Activated CD4-positive, CD25-positive, alpha-beta regulatory T cell treated with anti-CD3 and anti-CD28 coated beads, Interleukin-2, amount 50 U/mL, for 24 hours (primary cell): ENCODE results near the gene OTUD7B.
"Not testable (repeated sequence)": the region's sequence is repeated elsewhere in the genome, so short reads cannot be mapped to it uniquely, and the experiment has no call there.

Source experiments
- ATAC-seq, 2 donors: fragments of 150-1000 bp; cut with Tn5 transposase; one replicate each; pipeline ENCODE4 v1.10.0; 2021; ENCODE audit warnings: mild to moderate bottlenecking in 1 of 2, moderate library complexity in 1 of 2

The OTUD7B gene

GRCh38 chr1:149942885-149943284 is 67.6 kb downstream of the OTUD7B start:
- no peak for ATAC-seq

- no peak for ATAC-seq
Measured at GRCh38 chr1:149942207-149942606, 68.3 kb downstream of the OTUD7B start.

GRCh38 chr1:149940427-149940826 is 70.1 kb downstream of the OTUD7B start:
- ATAC-seq, result no peak

- ATAC-seq, result not testable (repeated sequence)
Measured at GRCh38 chr1:149938668-149939003, 71.9 kb downstream of the OTUD7B start.

- ATAC-seq, result peak; percentile 33 to 54
Measured at GRCh38 chr1:149937759-149938158, 72.8 kb downstream of the OTUD7B start.

- ATAC-seq, result no peak
Measured at GRCh38 chr1:149936992-149937705, 73.4 kb downstream of the OTUD7B start.

GRCh38 chr1:149936170-149936991 is 74.1 kb downstream of the OTUD7B start, which contains the start of gene MTMR11:
Gene MTMR11, minus strand, starts transcription at chr1:149936879. Its CDS starts 232 bp downstream, at chr1:149936647.
- no peak for ATAC-seq

- ATAC-seq, result no peak
Measured at GRCh38 chr1:149934356-149934755, 76.2 kb downstream of the OTUD7B start.

- ATAC-seq, result no peak
Measured at GRCh38 chr1:149933208-149933607, 77.3 kb downstream of the OTUD7B start.

- no peak for ATAC-seq
Measured at GRCh38 chr1:149932474-149932873, 78.1 kb downstream of the OTUD7B start.

- ATAC-seq, result no peak
Measured at GRCh38 chr1:149931212-149931790, 79.2 kb downstream of the OTUD7B start.

- ATAC-seq, result no peak
Measured at GRCh38 chr1:149929856-149930255, 80.7 kb downstream of the OTUD7B start.

GRCh38 chr1:149928401-149928724 is 82.2 kb downstream of the OTUD7B start:
- ATAC-seq, result no peak

GRCh38 chr1:149927563-149928400 is 82.7 kb downstream of the OTUD7B start, which contains the start of gene SF3B4:
Gene SF3B4, minus strand, starts transcription at chr1:149927803. Its CDS starts 44 bp downstream, at chr1:149927759.
- peak; percentile 99 for ATAC-seq

- no peak for ATAC-seq
Measured at GRCh38 chr1:149927056-149927562, 83.4 kb downstream of the OTUD7B start.

- no peak for ATAC-seq
Measured at GRCh38 chr1:149926296-149926695, 84.2 kb downstream of the OTUD7B start.

- no peak for ATAC-seq
Measured at GRCh38 chr1:149925751-149926150, 84.8 kb downstream of the OTUD7B start.

GRCh38 chr1:149925345-149925744 is 85.2 kb downstream of the OTUD7B start:
- ATAC-seq, result no peak

GRCh38 chr1:149923626-149924025 is 86.9 kb downstream of the OTUD7B start:
- no peak for ATAC-seq

- peak; percentile 57 to 71 for ATAC-seq
Measured at GRCh38 chr1:149917571-149918144, 92.9 kb downstream of the OTUD7B start, which contains the start of gene SV2A. Gene SV2A, minus strand, starts transcription at chr1:149917844. Its CDS starts 4,004 bp downstream, at chr1:149913840.

GRCh38 chr1:149916898-149917252 is 93.7 kb downstream of the OTUD7B start:
- ATAC-seq, result no peak
